NCI-H1417 (cell line): ENCODE data around the gene MDK.

Experiments used
- DNase-seq, 3 experiments: peaks; one replicate each; lab custom pipeline; 2025; lab: John Stamatoyannopoulos, UW

Gene MDK

GRCh38 chr11:46402957-46403902 lies 21.8 kb downstream of the MDK start:
- no peak for DNase-seq

- DNase-seq, result no peak
Observed at GRCh38 chr11:46404476-46405017, 23.1 kb downstream of the MDK start.

GRCh38 chr11:46407635-46408034 lies 26.2 kb downstream of the MDK start:
- no peak for DNase-seq

- DNase-seq, result no peak
Observed at GRCh38 chr11:46408407-46408986, 27.0 kb downstream of the MDK start.

- DNase-seq, result peak in 2 of 3 experiments; percentile 28 to 48
Observed at GRCh38 chr11:46410021-46410420, 28.6 kb downstream of the MDK start.

GRCh38 chr11:46413760-46414465 lies 32.4 kb downstream of the MDK start:
- DNase-seq, result peak; percentile 68 to 100 (median 90)

- DNase-seq, result peak; percentile 65 to 100 (median 94)
Observed at GRCh38 chr11:46414466-46414796, 33.0 kb downstream of the MDK start.

GRCh38 chr11:46414879-46415278 lies 33.4 kb downstream of the MDK start:
- DNase-seq, result peak in 1 of 3 experiments; percentile 95

- DNase-seq, result no peak
Observed at GRCh38 chr11:46417711-46418110, 36.2 kb downstream of the MDK start.

- DNase-seq, result no peak
Observed at GRCh38 chr11:46418751-46419150, 37.3 kb downstream of the MDK start.

- no peak for DNase-seq
Observed at GRCh38 chr11:46420513-46420912, 39.0 kb downstream of the MDK start.

GRCh38 chr11:46421257-46421880 lies 39.9 kb downstream of the MDK start:
- DNase-seq, result no peak

GRCh38 chr11:46422588-46422987 lies 41.1 kb downstream of the MDK start:
- no peak for DNase-seq

- DNase-seq, result no peak
Observed at GRCh38 chr11:46426233-46426991, 44.9 kb downstream of the MDK start.

GRCh38 chr11:46427364-46427763 lies 45.9 kb downstream of the MDK start:
- no peak for DNase-seq

- no peak for DNase-seq
Observed at GRCh38 chr11:46429717-46430116, 48.2 kb downstream of the MDK start.

GRCh38 chr11:46431211-46431610 lies 49.7 kb downstream of the MDK start:
- DNase-seq, result no peak
